K562 (cell line): Measurements from ENCODE around the gene CCDC148.

ENCODE experiments used
- CTCF ChIP-seq, 3 experiments: IDR thresholded peaks in 2 of 3; conservative IDR thresholded peaks in 1 of 3; 2 replicates each; pipeline ENCODE4 v1.5.1; 2011 to 2012; ENCODE audit warnings: low read length in 3 of 3, mild to moderate bottlenecking in 3 of 3, control low read depth in 2 of 3, improper control_type of control experiment in 1 of 3, inconsistent platforms in 1 of 3, low read depth in 1 of 3, mixed read lengths in 1 of 3, moderate library complexity in 1 of 3; ENCODE audit not compliant: insufficient read depth in 2 of 3
- GMEB1 ChIP-seq: fragments of 250-450 bp; sonication (Bioruptor Pico); IDR thresholded peaks from 2 replicates; pipeline ENCODE4 v1.4.0; 2020; ENCODE audit warnings: mild to moderate bottlenecking
- MYC ChIP-seq, 2 experiments: fragments of 250-450 bp in 1 of 2; sonication (Bioruptor Pico) in 1 of 2; IDR thresholded peaks; 2 replicates each; pipeline versions ENCODE4 v1.5.1 to v1.6.1; 2012 to 2021; ENCODE audit warnings: low read depth in 2 of 2, borderline replicate concordance in 1 of 2, improper control_type of control experiment in 1 of 2, low read length in 1 of 2, mild to moderate bottlenecking in 1 of 2, moderate library complexity in 1 of 2
- SMARCE1 ChIP-seq: fragments of 450-650 bp; IDR thresholded peaks from 2 replicates; pipeline ENCODE4 v1.7.1; 2016; ENCODE audit warnings: mild to moderate bottlenecking
- STAT6 ChIP-seq: sonication (generic); formaldehyde crosslinking; IDR thresholded peaks from 2 replicates; pipeline ENCODE4 v1.8.1; 2023; ENCODE audit warnings: mild to moderate bottlenecking, missing genetic modification reagents
- TAF1 ChIP-seq: IDR thresholded peaks from 2 replicates; pipeline ENCODE4 v1.6.1; 2011; ENCODE audit warnings: mild to moderate bottlenecking, low read length, moderate library complexity; ENCODE audit not compliant: insufficient read depth, control insufficient read depth, severe bottlenecking; ENCODE audit errors: extremely low read depth
- ZFX ChIP-seq: sonication (generic); formaldehyde crosslinking; IDR thresholded peaks from 2 replicates; pipeline ENCODE4 v1.8.0; 2022; ENCODE audit warnings: mild to moderate bottlenecking, missing genetic modification reagents, moderate library complexity
- ZNF140 ChIP-seq: fragments of 250-450 bp; sonication (Bioruptor Pico); IDR thresholded peaks from 2 replicates; pipeline ENCODE4 v1.8.0; 2021; ENCODE audit warnings: moderate library complexity, mild to moderate bottlenecking, inconsistent platforms
- ZNF436 ChIP-seq: fragments of 250-450, 450-650 bp; sonication (Bioruptor Pico); formaldehyde crosslinking; IDR thresholded peaks from 2 replicates; pipeline ENCODE4 v1.7.0; 2020; ENCODE audit warnings: mild to moderate bottlenecking

GRCh38 chr2:158391361-158391760 is 65.2 kb downstream of the CCDC148 start:
- TF ChIP-seq ZFX (CRISPR knock-in tag) (no peak), STAT6 (CRISPR knock-in tag) (no peak), TAF1 (no peak), ZNF140 (CRISPR knock-in tag) (no peak), SMARCE1 (no peak), CTCF (IDR thresholded peaks at IDR 0.05 in 2 of 3, conservative IDR thresholded peaks at IDR 0.05 in 1 of 3; ENCODE audit: insufficient read depth in 2 of 3, low read depth in 1 of 3, low read length in 3 of 3) (no peak), ZNF436 (no peak), MYC (IDR thresholded peaks at IDR 0.05; ENCODE audit: low read depth, low read length) (no peak), MYC (CRISPR knock-in tag; IDR thresholded peaks at IDR 0.05; ENCODE audit: borderline replicate concordance, low read depth) (no peak), GMEB1 (no peak)
